LNCAP (cell line): ENCODE results near the gene KLHL26.

Experiments
- TF ChIP-seq, protein P1 (sequence below): fragments of 450-650 bp; IDR thresholded peaks from 2 replicates; pipeline ENCODE4 v1.5.1; 2017; ENCODE audit warnings: mild to moderate bottlenecking

The KLHL26 gene

DNA sequence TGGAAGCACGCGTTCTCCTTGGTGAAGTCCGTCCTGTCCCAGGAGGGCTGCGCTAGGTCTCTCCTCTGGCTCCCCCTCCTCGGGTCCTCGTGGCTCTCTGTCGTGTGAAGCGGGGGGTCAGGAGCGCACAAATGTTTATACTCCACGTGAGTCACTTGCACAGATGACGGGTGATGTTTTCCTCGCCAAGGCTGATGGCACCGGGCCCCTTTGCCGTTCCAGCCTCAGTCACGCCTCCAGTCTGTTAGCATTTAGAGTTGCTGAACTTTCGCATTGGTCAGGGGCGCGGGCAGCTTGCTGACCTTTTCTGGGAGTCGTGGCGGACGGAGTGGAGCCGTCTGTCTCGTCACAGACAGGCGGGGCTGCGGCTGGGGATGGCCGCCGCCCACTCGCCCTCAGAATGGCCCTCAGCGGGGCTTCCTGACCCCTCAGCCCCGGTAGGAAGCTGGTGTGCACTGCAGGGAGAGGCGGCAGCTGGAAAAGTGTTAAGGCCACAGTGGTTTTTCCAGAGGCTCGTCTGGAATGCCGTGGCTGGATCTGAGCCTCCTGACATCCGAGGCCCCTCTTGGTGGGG, 13.7 kb downstream of the KLHL26 start:
- TF ChIP-seq, protein P1, sequence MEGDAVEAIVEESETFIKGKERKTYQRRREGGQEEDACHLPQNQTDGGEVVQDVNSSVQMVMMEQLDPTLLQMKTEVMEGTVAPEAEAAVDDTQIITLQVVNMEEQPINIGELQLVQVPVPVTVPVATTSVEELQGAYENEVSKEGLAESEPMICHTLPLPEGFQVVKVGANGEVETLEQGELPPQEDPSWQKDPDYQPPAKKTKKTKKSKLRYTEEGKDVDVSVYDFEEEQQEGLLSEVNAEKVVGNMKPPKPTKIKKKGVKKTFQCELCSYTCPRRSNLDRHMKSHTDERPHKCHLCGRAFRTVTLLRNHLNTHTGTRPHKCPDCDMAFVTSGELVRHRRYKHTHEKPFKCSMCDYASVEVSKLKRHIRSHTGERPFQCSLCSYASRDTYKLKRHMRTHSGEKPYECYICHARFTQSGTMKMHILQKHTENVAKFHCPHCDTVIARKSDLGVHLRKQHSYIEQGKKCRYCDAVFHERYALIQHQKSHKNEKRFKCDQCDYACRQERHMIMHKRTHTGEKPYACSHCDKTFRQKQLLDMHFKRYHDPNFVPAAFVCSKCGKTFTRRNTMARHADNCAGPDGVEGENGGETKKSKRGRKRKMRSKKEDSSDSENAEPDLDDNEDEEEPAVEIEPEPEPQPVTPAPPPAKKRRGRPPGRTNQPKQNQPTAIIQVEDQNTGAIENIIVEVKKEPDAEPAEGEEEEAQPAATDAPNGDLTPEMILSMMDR, result no peak

DNA sequence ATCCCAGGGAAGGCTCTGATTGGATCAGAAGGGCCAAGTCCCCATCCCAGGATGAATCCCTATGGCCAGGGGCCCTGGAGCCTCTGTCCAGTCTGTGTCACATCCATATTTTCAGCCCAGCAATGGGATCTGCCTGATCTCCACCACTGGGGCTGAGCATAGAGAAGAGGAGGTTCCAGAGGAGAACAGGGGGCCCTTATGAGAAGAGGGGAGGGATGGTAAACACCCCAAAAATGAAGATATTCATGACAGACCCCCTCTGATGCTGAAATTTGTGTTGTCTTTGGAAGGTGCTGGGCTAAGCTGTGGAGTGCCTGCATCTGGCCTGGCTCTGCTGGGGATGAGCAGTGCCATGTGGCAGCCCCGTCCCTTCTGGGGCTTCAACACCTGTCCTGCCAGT, 14.5 kb downstream of the KLHL26 start:
- TF ChIP-seq, protein P1, result no peak

DNA sequence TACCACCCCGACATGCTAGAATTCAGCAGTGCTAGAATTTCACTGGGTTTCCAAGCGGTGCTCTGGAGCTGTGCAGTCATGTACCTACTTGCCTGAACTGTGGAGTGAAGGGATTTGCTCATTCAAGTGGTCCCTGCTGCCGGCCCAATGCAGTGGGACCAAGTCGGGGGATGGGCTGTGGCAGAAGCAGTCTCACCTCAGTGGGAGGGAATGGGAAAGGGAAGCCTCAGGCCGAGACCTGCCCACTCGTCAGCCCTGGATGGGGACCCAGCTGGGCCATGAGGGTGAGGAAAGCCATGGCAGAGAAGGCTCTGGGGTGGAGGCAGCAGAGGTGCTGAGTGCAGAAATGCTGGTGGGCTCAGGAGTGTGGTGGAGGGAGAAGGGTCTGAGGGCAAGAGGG, 14.9 kb downstream of the KLHL26 start:
- TF ChIP-seq, protein P1, result no peak

DNA sequence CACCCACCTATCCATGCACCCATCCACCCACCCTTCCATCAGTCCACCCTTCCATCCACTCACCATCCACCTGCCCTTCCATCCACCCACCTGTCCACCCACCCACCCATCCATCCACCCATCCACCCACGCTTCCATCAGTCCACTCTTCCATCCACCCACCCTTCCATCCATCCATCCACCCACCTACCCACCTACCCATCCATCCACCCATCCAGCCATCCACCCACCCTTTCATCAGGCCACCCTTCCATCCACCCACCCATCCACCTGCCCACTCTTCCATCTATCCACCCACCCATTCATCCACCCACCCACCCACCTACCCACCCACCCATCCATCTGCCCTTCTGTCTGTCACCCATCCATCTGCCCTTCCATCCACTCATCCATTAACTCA, 17.0 kb downstream of the KLHL26 start:
- TF ChIP-seq, protein P1, result no peak

DNA sequence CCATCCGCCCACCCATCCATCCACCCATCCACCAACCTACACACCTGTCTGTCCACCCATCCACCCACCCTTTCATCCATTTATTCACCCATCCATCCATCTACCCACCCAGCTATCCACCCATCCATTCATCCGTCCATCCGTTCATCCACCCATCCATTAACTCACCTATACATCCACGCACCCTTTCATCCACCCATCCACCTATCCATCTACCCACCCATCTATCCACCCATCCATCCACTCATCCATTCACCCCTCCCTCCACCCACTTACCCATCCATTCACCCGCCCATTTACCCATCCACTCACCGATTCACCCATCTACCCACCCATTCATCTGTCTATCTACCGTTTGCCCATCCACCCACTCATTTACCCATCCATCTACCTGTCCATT, 17.6 kb downstream of the KLHL26 start:
- TF ChIP-seq, protein P1, result no peak

DNA sequence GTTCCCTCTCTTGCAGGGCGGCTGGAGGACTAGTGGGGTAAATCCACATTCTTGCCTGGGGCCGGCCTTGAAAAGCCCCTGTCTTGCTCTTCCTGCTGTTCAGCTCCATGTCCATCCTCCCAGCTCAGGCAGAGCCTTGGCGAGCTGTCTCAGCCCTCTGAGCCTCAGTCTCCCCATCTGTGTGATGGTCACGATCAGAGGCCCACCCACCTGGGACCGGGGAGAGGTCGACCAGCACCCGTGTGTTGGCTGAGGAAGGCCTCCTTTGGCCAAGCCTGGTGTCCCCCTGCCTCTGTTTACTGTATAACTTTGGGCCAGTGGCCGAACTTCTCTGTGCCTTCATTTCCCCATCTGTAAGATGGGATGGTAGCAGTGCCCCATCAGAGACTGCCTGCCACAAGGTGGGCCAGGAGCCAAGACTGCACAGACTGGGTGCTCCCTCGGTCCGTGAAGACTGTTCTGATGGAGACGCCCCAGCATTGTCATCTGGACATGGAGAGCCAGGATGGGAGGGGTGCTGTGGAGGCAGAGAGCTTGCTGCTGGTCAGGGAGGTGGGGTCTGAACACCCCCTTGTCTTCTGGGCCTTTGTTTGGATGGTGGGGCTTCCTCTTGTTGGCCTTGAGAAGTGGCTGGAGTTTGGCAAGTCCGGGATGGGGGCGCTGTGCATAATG, 18.5 kb downstream of the KLHL26 start:
- TF ChIP-seq, protein P1, result no peak

DNA sequence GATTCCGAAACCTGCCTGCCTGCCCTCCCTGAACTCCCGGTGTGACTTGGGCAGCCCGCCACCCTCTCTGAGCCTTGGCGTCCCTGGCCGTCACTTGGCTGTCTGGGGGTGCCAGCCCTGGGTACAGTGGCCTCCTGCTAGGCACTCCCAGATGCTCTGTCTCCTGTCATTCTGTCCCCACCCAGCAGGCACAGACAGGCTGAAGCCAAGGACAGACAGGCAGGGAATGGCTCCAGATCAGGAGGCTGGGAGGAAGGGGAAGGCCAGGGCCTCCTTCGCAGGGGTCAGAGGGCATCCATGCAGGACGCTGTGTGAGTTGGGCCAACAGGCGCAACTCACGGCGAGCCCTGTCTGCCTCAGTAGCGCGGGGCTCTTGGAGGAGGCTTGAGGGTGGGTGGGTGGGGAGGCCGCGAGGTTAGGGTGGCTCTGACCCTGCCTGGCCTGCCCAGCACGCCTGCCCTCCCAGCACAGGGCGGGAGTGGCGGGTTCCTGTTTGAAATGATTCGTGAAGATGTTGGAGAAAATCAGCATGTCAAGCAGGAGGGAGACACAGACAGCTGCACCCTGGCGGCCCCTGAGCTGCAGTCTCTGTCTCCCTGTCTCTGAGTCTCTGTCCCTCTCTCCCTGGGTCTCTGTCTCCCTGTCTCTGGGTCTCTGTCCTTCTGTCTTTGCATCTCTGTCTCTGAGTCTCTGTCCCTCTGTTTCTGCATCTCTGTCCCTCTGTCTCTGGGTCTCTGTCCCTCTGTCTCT, 19.7 kb downstream of the KLHL26 start:
- TF ChIP-seq, protein P1, result no peak
